ENCODE results near the gene CNDP1.

GRCh38 chr18:74589811-74590210, 55.5 kb downstream of the CNDP1 start:
- TF ChIP-seq CTCF (IDR thresholded peaks at IDR 0.05), result no peak
- TF ChIP-seq EZH2 (IDR thresholded peaks at IDR 0.05; ENCODE audit: borderline replicate concordance, insufficient read depth, low read depth, low read length, poor library complexity, severe bottlenecking), result no peak

All from B cell (primary cell).